ENCODE data around the gene CDH23.

The CDH23 gene

GRCh38 chr10:71737001-71737833 is 340.5 kb downstream of the CDH23 start:
- DNase-seq, result no peak

DNA sequence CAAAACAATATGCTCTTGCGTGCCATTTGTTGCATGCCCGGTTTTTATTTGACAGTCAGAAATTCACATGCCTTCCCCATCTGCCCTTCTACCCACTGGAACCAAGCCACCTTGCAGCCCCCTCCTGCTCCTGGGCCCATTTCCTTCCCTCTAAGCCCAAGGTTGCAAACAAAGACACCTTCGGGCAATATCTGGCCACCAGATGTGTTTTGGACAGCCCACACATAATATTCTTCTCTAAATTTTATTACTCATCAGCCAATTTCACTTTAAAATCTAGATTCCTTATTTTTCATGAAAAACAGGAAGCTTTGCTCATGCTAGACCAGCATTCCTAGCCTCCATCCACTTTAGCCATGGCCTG is 341.1 kb downstream of the CDH23 start:
- no peak for DNase-seq

DNA sequence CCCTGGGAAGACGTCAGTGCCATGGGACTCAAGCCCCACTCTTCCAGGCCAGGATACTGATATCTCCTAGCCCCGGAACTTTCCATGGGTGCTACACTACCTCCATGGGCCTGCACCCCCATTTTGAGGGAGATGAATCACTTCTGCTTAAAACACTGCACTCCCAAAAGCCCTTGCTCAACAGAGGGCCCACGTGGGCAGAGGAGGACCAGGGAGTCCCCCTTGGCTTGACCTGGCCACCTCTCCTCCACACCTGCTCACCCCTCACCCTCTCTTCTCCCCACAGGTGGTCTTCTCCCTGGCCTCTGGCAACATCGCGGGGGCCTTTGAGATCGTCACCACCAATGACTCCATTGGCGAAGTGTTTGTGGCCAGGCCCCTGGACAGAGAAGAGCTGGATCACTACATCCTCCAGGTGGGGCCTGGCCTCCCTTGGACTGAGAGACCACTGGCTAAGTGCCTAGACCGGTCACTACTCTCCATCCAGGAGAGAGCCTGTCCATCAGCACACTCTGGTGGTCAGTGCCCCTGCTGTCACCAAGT is 342.7 kb downstream of the CDH23 start:
- DNase-seq, result no peak

DNA sequence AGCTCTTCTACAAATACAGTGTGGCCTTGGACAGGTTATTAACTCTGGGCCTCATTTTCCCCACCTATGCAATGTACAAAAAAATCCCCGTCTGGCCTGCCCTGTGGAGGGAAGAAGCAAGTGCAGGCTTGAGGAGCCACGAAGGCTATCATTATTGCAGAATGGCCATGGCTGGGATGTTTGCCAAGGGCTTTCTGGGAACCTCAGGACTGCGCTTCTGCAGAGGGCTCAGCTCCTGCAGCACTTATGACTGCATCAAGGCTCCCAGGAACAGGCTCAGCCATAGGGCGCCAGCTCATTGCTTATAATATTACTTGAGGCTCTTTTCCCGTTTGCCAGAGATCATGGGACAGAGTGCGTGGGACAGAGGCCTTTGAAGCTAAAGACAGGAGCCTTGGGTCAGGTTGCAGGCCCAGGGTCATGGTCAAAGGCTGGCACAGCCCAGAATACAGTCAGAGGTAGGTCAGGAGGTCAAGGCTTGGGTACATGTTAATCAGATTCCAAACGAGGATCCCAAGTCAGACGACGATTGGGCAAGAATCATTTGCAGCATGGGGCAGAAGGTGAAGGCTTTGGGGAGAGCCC is 343.4 kb downstream of the CDH23 start:
- no peak for DNase-seq

- no peak for DNase-seq
Observed at GRCh38 chr10:71741029-71741428, 344.3 kb downstream of the CDH23 start.

DNA sequence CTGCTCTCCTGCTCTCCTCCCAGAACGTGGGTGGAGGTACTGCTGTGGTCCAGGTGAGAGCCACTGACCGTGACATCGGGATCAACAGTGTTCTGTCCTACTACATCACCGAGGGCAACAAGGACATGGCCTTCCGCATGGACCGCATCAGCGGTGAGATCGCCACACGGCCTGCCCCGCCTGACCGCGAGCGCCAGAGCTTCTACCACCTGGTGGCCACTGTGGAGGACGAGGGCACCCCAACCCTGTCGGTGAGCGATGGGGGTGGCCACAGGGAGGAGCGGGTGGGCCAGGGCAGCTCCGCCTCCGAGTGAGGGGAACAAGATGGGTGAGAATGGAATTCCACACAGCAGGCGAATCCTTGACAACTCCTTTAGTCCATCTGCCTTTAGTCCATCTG is 345.0 kb downstream of the CDH23 start:
- DNase-seq, result no peak

- DNase-seq, result no peak
Observed at GRCh38 chr10:71742301-71743088, 345.8 kb downstream of the CDH23 start.

DNA sequence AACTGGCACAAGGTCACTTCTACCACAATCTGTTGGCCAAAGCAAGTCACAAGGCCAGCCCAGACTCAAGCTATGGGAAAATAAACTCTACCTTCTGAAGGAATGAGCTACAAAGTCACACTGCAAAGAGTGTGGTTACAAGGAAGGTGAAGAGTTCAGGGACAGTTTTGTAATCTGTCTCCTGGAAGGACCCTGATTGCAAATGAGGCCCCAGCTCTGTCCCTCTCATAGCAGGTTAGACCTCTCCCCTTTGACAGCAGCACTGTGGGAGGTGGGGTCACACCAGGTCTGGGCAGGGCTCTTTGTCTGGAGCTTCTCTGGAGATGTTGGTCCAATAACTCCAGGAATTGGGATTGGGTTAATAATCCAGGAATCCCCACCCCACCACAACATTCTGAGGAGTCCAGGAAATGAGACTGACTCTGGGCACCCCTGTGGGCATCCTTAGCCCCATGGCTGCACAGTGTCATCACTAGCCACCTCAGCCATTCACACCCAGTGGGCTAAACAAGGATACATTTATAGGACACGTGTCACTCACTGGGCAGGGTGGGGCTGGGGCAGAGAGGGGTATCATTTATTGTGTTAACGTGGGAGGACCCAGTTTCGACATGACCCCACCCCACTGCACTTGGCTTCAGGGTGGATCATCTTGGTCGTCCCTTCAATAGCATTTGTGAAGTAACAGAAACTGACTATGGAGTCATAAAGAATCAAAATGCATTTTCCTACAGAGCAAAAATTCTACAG is 346.5 kb downstream of the CDH23 start:
- DNase-seq, result no peak

DNA sequence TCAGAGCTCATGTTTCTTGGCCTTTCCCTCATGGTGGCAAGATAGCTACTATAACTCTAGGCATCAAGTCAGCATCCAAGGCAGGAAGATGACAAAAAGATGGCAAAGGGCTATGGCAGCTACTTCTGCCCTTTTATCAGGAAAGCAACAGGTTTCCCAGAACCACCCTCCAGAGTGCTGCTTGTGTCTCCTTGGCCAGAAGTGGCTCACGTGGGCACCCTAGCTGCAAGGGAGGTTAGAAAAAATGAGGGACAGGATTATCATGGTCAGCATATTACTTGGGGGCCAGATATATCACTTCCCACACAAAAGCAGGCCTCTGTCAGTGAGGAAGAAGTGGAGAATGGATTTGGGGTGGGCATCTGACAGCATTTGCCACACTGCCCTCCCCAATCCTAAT is 347.1 kb downstream of the CDH23 start:
- DNase-seq, result no peak

- DNase-seq, result no peak
Observed at GRCh38 chr10:71744897-71745663, 348.4 kb downstream of the CDH23 start.

- no peak for DNase-seq
Observed at GRCh38 chr10:71745664-71746250, 349.0 kb downstream of the CDH23 start.

DNA sequence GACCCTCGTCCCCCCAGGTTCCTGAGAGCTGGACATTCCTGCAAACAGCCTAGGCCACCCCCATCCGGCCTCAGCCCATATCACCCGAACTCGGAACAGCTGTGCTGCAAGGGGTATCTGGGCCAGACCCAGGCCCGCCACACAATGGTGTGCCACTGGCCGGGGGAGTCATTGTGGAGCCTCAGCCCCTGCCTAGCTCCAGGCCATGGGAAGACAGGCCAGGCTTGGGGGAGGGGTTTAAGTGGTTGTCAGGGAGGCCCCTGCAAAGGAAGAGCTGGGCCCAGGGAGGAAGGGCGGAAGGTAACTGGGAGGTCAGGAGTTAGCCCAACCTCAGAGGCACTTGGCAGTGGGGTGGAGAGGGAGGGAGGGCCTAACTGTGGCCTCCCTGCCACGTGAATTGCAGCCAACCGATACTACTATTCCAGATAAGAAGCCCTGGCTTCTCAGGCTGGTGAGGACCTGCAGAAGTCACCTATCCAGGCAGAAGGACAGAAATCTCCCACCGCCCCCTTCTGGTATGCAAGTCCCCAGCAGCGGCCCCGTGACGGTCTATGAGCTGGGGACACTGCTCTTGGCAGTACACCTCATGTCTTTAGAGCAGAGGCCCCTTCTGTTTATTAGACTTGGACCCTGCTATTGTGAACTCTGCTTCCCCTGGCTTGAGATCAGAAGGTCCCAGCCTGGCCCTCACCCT is 349.8 kb downstream of the CDH23 start:
- DNase-seq, result no peak

- no peak for DNase-seq
Observed at GRCh38 chr10:71747039-71747531, 350.4 kb downstream of the CDH23 start.

DNA sequence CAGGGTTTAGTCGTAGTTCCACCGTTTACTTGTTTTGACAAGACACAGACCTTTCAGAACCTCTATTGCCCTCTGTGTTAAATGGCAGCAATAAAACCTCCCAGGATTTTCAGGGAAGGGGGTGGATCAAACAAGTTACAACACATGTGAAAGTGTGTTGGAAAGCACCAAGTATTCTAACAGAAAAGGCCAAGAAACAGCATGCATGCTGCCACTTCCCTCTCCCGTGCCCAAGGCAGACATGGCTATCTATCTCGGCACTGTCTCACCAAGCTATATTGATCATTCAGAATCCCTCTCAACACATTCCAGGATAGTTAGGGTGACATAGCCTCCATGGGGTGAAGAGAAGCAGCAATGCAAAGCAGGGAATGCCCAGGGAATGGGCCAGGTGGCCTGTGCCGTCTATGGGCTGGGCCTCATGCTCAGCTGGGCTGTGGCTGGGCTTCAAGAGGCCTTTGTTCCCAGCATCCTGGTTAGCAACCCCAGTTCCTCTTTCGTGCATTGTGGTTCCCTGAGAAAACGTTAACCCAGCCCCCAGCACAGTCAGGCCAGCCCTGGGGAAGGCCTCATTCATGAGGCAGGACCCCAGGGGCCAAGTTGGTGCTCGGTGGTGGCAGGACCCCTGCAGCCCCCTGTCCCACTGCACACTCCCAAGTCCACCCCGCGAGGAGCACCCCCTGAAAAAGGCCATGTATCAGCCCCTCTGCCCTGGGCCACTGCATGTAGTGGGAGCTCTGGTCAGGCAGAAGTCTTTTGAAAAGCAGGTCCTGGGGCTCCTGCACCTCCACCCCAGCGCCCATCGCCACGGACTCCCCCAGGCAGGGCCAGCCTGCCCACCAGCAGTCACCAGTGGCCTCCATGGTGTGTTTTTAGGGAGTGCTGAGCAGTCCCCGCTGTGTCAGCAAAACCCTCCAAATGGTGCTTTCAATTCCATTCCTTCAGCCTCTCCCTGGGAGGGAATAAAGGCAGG is 351.1 kb downstream of the CDH23 start:
- DNase-seq, result no peak

DNA sequence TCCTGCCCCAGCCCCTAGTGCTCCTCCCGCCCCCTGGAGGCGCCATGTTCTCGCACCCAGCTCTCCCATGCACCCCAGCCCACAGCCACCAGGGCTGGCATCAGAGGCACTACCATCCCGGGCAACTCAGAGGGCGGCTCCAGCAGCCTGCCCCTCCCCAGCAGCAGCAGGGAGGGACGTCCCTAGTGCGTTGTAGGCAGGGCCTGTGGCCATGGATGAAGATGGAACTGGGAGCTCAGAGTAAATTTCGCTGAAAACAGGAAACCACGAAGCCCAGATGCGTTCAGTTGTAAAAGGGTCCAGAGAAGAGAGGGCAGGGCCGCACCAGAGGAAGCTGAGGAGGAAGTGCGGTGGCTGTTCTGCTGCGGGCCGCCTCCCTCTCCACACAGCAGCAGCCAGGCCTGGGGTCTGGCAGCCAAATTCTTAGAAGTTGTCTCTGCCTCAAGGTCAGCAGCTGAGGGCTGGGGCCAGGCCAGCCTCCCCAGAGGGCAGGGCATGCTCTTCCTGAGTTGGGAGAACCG is 352.0 kb downstream of the CDH23 start:
- no peak for DNase-seq

DNA sequence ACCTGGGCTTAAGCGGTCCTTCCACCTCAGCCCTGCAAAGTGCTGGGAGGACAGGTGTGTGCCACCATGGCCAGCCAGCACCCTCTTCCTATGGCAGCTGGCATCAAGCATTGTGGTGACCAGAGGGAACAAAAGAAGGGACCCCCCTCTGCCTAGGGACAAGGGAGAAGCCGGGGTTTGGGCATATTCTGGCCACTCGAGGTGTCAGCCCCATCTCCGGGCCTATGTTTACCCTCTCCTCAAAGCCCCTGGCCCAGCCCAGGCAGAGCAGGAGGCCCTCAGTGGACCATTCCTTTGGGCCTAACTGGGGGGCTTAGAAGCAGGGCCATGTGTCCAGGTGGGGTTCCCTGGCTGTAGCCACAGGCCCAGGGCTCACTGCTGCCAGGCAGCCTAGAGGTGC is 352.7 kb downstream of the CDH23 start:
- no peak for DNase-seq

GRCh38 chr10:71750124-71750841 is 353.6 kb downstream of the CDH23 start:
- no peak for DNase-seq

DNA sequence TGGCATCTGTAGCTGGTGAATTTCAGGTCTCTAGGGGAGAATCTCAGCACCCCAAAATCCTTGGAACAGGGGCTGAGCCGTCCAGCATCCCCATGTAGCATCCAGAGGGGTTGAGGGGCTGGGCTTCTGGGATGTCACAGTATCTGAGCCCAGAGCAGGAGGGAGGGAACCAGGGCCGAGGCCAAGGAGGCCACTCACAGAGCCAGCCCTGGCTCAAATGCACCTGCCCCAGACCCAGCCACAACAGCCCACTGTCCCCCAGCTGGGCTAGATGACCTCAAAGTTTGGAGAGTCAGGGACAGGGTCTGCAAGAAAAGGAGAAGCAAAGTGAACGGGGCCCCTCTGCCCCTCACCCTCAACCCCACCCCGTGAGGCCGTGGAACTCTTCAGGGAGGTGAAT is 354.3 kb downstream of the CDH23 start:
- no peak for DNase-seq
